Left colon (tissue), 2 donors: ENCODE data around the gene GUCA2A. TPM values are rescaled to one million over a fixed set of nuclear protein-coding genes. Genes with fewer than 3 reads are reported as not detected.
A peak's percentile ranks its signal among the peaks of the same experiment; 100 is the strongest.

Source experiments
- ATAC-seq: fragments of 200-7000 bp; cut with Tn5 transposase; one replicate; pipeline ENCODE4 v1.9.1; 2020; ENCODE audit warnings: mild to moderate bottlenecking, moderate library complexity
- DNase-seq, 2 donors: peaks; one replicate each; pipeline ENCODE4 v3.0.0-alpha.2; 2020
- intact Hi-C, 2 donors: fragments of 100-400 bp; cut with DNase I in 1 of 2; cut with micrococcal nuclease in 1 of 2; formaldehyde crosslinking; loops; one replicate each; pipeline versions ENCODE4 v1.11.2 to v1.14.0; 2022; cut with DNase I, micrococcal nuclease
- total RNA-seq, 2 donors: library from RNA; stranded (reverse); fragmentation: NEBNext Ultra II Directional; extraction: Animal tissue kit (Norgen Biotek cat#: 25700); gene quantifications; one replicate each; pipeline ENCODE4 v1.2.1, GENCODE V29; 2021
- donor health status: DM: no; HTN: no; CAD: no.
- donor health status: DM: yes; HTN: yes; CAD: no.

GUCA2A gene
- total RNA-seq, 2 donors from 2014 or later: 1,178 to 2,096 TPM

DNA sequence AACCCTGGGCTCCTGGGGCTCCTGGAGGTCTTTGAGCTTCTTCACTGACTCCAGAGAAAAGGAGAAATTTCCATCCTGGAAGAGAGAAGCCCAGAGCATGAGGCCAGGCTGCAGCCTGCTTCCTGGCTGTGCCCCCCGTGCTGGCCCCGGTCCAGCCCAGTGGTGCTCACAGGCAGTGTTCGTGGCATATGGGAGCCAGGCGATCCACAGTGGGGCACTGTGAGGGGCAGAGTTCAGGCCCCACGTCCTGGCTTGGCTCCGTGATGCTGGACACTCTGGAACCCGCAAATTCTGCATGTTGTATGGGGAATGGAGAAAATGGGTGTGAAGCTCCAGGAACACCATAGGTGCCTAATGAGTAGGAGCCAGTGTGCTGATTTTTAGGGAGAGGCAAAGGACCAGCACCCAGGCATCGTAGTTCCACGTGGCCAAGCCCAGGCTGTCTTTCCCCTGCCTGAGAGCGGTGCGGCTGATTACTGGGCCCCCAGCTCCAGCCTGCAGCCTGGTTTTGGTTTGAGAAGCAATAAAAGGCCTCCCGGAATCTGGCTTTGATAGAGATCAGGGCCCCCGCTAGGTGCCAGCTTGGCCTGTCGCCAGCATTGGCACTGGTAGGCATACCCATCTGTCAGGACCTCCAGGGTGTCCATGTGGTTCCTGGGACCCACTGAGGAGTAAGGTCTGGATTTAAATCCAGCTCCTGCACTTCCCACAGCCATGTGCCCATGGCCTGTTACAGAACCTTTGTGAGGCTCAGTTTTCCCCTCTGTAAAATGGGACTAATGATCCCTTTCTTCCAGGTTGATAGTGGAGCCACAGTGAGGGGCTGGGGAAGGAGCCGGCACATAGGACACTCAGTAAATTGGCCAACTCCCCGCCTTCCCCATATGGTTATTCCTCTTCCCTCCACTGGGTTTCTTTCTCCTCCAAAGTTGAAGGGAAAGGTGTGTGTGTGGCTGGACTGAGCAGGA, 725 bp downstream of the GUCA2A start:
- DNase-seq (no peak), ATAC-seq (no peak)
- intact Hi-C loops: loop anchor here in 1 of 2 donors (10.0 kb wide), 1 partner anchor 589 kb away; no protein-coding TSS in a partner anchor

DNA sequence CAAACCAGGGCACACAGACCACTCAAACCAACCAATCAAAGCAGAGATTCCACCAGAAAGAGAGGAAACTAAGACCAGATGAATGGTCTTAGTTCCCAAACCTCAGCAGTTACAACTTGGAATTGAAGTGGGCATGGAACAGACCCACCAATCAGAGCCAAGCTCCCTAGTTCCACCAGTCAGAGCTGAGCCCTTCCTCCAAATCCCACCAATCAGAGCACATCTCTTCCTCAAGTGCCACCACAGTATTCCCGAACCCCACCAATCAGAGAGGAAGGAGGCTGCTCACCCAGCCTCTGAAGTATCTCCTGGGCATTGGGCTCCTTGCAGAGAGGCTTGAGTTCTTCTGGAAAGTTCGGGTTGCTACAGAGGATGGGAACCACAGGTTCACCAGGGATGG, 1.4 kb downstream of the GUCA2A start:
- ATAC-seq (no peak), DNase-seq (no peak)
- intact Hi-C loops: loop anchor here in 1 of 2 donors (10.0 kb wide), 1 partner anchor 588 kb away; no protein-coding TSS in a partner anchor

- ATAC-seq (no peak), DNase-seq (no peak)
- intact Hi-C loops: loop anchor here in 1 of 2 donors (10.0 kb wide), 1 partner anchor 587 kb away; no protein-coding TSS in a partner anchor
Measured at GRCh38 chr1:42162181-42162580, 2.4 kb downstream of the GUCA2A start.

DNA sequence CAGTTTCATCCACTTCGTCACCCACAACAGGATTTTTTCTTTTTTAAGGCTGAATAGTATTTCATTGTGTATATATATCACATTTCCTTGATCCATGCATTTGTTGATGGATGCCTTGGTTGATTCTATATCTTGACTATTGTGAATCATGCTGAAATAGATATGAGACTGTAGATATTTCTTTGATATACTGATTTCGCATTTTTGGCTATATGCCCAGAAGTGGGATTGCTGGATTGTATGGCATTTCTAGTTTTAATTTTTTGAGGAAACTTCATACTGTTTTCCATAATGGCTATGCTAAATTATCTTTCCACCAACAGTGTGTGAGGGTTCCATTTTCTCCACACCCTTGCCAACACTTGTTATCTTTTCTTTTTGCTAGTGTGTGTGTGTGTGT, 6.4 kb downstream of the GUCA2A start:
- intact Hi-C loops: no loop called here
- DNase-seq (no peak), ATAC-seq (no peak)

DNA sequence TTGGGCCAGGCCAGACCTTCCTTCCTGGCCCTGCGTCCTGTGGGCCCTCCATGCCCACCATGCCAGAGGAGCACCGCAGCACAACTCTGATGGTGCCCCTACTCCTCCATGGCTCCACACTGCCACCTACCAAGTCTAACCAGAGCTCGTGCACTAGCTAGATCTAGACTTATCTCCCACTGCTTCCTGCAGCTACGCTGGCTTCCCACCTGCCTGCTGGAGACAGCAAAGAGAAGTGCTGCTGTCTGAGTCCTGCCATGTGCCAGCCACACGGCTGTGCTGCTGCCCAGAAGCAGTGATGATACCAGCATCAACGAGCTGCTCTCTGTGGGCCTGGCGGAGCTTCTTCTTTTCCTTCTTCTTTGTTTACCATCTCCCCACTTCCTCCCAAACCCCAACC, 6.9 kb downstream of the GUCA2A start:
- intact Hi-C loops: no loop called here
- DNase-seq (no peak), ATAC-seq (no peak)

DNA sequence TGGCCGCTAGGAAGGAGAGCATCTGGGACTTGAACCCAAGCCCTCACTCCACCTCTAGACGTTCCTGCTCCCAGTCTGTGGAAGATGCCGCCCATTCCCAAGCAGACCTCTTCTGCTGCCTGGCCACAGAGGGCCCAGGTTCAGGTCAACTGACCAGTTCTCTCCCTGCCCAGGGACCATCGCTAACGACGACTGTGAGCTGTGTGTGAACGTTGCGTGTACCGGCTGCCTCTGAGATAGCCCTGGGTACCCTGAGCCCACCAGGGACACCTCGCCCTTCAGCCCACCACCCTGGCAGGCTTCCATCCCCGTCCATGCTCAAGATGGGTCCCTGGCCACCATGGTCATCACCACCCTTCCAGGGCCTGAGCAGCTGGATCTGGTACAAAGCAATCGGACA, 9.2 kb downstream of the GUCA2A start:
- ATAC-seq: no peak
- no peak for DNase-seq
- intact Hi-C loops: no loop called here

GRCh38 chr1:42154685-42155084, 9.9 kb downstream of the GUCA2A start:
- ATAC-seq: no peak
- DNase-seq: no peak
- intact Hi-C loops: no loop called here

DNA sequence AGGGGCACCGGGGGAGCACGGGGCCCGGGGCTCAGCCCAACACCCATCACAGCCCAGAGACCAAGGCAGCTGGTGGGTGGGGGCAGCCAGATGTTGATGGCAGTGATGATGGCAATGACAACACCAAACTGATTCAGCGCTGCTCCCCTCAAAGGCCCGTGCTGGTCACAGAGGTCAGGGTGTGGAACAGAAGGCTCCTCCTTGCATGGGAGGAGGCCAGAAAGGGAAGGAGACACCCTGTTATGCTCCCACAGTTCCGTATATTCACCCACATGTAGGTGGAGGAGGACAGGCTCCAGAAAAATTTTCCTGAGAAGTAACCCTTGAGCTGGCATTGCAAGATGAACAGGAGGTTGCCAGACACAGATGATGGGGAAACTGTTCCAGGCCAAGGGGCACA, 10.9 kb downstream of the GUCA2A start:
- ATAC-seq (peak; percentile 67), DNase-seq (no peak)
- intact Hi-C loops: no loop called here

- intact Hi-C loops: no loop called here
- ATAC-seq (peak; percentile 65), DNase-seq (peak in 1 of 2 donors; percentile 54)
Measured at GRCh38 chr1:42152907-42153600, 11.5 kb downstream of the GUCA2A start, which contains the start of gene GUCA2B. Gene GUCA2B, plus strand, starts transcription at chr1:42153410. Its CDS starts 41 bp downstream, at chr1:42153451.

DNA sequence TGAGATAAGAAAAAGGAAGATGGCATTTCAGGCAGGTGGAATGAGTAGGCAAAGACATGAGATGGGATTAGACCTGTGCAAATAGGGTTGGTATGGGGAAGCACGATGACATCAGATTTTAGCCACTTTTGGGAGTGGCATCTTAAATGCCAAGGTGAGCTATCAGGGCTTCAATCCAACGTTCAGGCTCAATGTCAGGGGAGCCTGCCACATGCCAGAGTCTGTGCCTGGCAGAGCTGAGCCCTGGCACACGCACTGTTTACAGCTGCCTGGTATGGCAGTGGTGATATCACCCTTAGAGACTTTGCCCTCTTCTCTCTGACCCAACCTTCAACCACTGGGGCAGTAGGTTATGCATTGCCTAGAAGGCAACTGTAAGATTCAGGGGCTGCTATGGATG, 12.4 kb downstream of the GUCA2A start:
- DNase-seq: peak in 1 of 2 donors; percentile 49
- peak; percentile 85 for ATAC-seq
- intact Hi-C loops: no loop called here

DNA sequence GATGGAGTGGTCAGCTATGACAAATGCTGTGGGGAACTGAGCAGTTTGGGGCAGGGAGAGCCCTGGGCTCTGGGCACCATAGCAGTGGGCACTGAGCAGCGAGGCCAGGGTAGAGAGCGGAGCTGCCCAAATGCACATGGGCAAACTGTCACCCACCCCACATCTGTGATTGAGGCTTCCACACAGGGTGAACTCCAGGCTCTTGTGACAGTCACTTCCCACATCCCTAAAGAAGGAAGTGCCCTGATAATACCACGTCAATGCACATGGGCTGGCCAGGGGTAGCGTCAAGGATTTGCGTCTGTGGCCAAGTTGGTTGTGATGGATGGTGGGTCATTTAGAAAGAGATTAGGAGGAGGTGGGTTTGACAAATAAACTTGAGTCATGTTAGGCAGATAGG, 13.9 kb downstream of the GUCA2A start:
- intact Hi-C loops: no loop called here

DNA sequence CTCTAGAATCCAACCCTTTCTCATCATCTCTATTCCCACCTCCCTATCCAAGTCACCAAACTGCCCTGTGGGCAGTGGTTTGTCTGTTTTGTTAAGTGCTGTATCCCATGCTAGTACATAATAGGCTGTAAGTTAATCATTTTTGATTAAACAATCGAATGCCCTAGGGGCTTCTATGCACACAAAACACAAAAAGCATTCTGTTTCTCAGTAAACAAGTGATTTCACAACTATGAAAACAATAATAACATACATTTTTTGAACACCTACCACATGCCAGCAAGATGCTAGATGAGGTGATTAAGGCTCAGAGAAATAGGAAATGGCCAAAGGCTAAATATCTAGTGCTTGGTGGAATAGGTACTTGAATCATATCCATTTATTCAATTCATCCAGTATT, 16.4 kb downstream of the GUCA2A start:
- intact Hi-C loops: no loop called here
- ATAC-seq (no peak), DNase-seq (no peak)

More for the DNA sequence above, 13.9 kb downstream of the GUCA2A start:
- ATAC-seq (no peak), DNase-seq (no peak)

- ATAC-seq (peak; percentile 91), DNase-seq (peak; percentile 84 to 90)
- intact Hi-C loops: no loop called here
Measured at GRCh38 chr1:42146626-42147320, 17.8 kb downstream of the GUCA2A start.

DNA sequence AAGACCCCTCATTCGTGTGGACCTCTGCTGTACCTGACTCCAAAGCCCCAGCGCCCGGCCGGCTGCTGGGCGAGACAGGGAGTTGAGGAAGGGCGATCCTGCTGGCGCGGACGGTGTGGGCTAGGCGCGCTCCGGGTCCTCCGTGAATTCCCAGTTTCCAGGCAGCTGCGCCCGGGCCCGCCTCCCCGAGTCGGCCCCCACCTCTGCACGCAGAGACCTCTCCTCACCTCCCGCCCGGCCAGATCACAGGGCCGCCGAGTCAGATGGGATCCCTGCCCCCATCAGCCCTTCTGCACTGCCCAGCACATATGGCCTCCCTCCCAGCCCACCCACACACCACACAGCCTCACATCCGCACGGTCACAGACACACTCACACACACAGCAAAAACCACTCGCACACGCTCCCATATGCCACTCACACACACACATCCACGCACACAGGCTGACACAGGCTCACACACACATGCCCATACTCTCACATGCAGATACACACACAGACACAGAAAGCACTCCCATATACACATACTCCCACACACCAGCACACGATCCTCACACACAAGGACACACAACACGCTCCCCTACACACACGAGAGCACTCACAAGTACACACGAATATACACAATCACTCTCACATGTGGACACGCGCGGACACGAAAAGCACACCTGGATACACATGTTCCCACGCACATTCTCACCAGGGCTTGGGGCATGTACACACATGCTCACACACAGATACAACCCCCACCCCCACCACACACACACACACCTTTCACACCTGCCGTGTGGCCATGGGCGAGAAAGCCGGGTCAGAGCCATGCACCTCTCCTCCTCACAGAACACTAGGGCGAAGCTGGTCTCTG, 18.6 kb downstream of the GUCA2A start:
- no peak for DNase-seq
- intact Hi-C loops: no loop called here

GRCh38 chr1:42145389-42145716, 19.2 kb downstream of the GUCA2A start:
- no peak for DNase-seq
- no peak for ATAC-seq
- intact Hi-C loops: no loop called here

More for the DNA sequence above, 18.6 kb downstream of the GUCA2A start:
- ATAC-seq: no peak

GRCh38 chr1:42144711-42145388, 19.7 kb downstream of the GUCA2A start:
- DNase-seq: no peak
- intact Hi-C loops: no loop called here
- ATAC-seq: no peak

GRCh38 chr1:42143896-42144710, 20.4 kb downstream of the GUCA2A start:
- ATAC-seq (no peak), DNase-seq (no peak)
- intact Hi-C loops: no loop called here
